Glutamatergic neuron (in vitro differentiated cells): ENCODE results near the gene BPHL. TPM values are rescaled to one million over a fixed set of nuclear protein-coding genes. Genes with fewer than 3 reads are reported as not detected.

Experiments used
- DNase-seq: peaks from one replicate; pipeline ENCODE4 v3.0.0; 2022
- H3K27ac Mint-ChIP-seq: one replicate; pipeline ENCODE4 v1.8.0; 2020; ENCODE audit warnings: mild to moderate bottlenecking, mixed read lengths, inconsistent platforms; ENCODE audit not compliant: unreplicated experiment
- H3K27me3 Mint-ChIP-seq: one replicate; pipeline ENCODE4 v1.8.0; 2020; ENCODE audit warnings: mild to moderate bottlenecking, moderate library complexity, mixed read lengths, inconsistent platforms; ENCODE audit not compliant: unreplicated experiment
- H3K36me3 Mint-ChIP-seq: one replicate; pipeline ENCODE4 v1.8.0; 2020; ENCODE audit warnings: mild to moderate bottlenecking, mixed read lengths, inconsistent platforms; ENCODE audit not compliant: unreplicated experiment
- H3K4me1 Mint-ChIP-seq: one replicate; pipeline ENCODE4 v1.8.0; 2020; ENCODE audit warnings: mild to moderate bottlenecking, low read depth, mixed read lengths, inconsistent platforms; ENCODE audit not compliant: unreplicated experiment
- H3K4me3 Mint-ChIP-seq: one replicate; pipeline ENCODE4 v1.8.0; 2020; ENCODE audit warnings: mild to moderate bottlenecking, mixed read lengths, inconsistent platforms; ENCODE audit not compliant: unreplicated experiment
- H3K9me3 Mint-ChIP-seq: one replicate; pipeline ENCODE4 v1.8.0; 2020; ENCODE audit warnings: mild to moderate bottlenecking, moderate library complexity, mixed read lengths, inconsistent platforms; ENCODE audit not compliant: unreplicated experiment
- total RNA-seq: library from RNA; stranded (reverse); fragmentation: NEBNext Ultra II Directional; extraction: Animal tissue kit (Norgen Biotek cat#: 25700); gene quantifications from one replicate; pipeline ENCODE4 v1.2.1, GENCODE V29; 2021; ENCODE audit not compliant: unreplicated experiment
- TF ChIP-seq, protein P1 (sequence below): fragments of 200-600 bp; sonication (generic); IDR thresholded peaks from one replicate; pipeline ENCODE4 v1.5.0; 2021; ENCODE audit not compliant: partially characterized antibody, unreplicated experiment

Gene BPHL
- total RNA-seq, 1 donor from 2014 or later = 72.1 TPM

DNA sequence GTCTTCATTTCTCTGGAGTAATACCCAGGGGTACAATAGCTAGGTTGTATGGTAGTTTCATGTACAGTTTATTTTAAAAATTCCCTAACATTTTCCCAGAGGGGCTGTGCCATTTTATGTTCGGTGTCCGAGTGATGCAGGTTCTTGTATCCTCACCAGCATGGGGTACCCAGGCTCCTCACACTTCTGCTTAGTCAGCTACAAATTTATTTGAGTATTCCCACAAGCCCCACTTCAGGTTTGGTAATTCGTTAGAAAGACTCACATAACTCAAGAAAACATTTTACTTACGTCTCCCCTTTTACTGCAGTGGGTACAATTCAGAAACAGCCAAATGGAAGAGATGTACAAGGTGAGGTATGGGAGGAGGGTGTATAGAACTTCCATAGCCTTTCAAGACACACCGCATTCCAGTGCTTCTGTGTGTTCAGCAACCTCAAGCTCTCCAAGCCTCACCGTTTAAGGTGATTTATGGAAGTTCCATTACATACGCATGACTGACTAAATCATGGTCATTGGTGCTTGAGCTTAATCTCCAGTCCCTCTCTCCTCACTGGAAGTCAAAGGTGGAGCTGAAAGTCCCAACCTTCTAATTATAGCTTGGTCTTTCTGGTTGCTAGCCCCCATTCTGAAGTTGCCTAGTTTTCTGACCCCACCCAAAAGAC lies 32.1 kb upstream of the BPHL start:
- H3K4me1 Mint-ChIP-seq = peaks cover 9% of the 10 kb centered on the region
- H3K9me3 Mint-ChIP-seq = peaks cover 7% of the 10 kb centered on the region
- H3K36me3 Mint-ChIP-seq = peaks cover 42% of the 10 kb centered on the region
- no peak overlapping the region for H3K27ac Mint-ChIP-seq
- no peak for DNase-seq
- no peak overlapping the region for H3K4me3 Mint-ChIP-seq
- peaks cover 7% of the 10 kb centered on the region for H3K27me3 Mint-ChIP-seq
- TF ChIP-seq, protein P1, sequence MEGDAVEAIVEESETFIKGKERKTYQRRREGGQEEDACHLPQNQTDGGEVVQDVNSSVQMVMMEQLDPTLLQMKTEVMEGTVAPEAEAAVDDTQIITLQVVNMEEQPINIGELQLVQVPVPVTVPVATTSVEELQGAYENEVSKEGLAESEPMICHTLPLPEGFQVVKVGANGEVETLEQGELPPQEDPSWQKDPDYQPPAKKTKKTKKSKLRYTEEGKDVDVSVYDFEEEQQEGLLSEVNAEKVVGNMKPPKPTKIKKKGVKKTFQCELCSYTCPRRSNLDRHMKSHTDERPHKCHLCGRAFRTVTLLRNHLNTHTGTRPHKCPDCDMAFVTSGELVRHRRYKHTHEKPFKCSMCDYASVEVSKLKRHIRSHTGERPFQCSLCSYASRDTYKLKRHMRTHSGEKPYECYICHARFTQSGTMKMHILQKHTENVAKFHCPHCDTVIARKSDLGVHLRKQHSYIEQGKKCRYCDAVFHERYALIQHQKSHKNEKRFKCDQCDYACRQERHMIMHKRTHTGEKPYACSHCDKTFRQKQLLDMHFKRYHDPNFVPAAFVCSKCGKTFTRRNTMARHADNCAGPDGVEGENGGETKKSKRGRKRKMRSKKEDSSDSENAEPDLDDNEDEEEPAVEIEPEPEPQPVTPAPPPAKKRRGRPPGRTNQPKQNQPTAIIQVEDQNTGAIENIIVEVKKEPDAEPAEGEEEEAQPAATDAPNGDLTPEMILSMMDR = no peak

DNA sequence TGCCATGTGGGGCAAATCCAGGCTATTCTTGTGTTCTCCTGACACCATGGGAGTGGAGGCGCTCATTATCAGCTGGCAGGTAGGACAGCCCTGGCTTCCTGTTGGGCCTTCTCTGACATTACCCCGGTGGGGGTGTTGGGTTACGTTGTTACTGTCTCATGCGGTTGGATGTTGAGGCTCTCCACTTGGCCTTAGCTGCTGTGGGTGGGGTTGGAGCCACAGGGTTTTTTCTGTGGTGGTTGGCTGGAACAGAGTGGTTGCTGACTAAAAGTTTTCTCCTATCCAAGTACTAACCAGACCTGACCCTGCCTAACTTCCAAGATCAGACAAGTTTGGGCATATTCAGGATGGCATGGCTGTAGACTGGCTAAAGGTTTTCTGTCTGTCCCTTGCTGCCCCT lies 30.1 kb upstream of the BPHL start:
- Mint-ChIP-seq H3K36me3 (peaks cover 32% of the 10 kb centered on the region), H3K4me3 (no peak overlapping the region), H3K27ac (no peak overlapping the region), H3K27me3 (peaks cover 7% of the 10 kb centered on the region), H3K9me3 (peaks cover 7% of the 10 kb centered on the region), H3K4me1 (peaks cover 9% of the 10 kb centered on the region)
- TF ChIP-seq, protein P1 = no peak
- DNase-seq = no peak

GRCh38 chr6:3088968-3089367 lies 29.5 kb upstream of the BPHL start:
- TF ChIP-seq, protein P1 = no peak
- Mint-ChIP-seq H3K4me3 (no peak overlapping the region), H3K27me3 (peaks cover 8% of the 10 kb centered on the region), H3K27ac (no peak overlapping the region), H3K9me3 (peaks cover 8% of the 10 kb centered on the region), H3K4me1 (peaks cover 9% of the 10 kb centered on the region), H3K36me3 (peaks cover 30% of the 10 kb centered on the region)
- DNase-seq = no peak

GRCh38 chr6:3090013-3090412 lies 28.5 kb upstream of the BPHL start:
- peaks cover 9% of the 10 kb centered on the region for H3K27me3 Mint-ChIP-seq
- H3K36me3 Mint-ChIP-seq = peaks cover 21% of the 10 kb centered on the region
- peak; percentile 22 for DNase-seq
- peak overlapping the region; percentile 5 for H3K27ac Mint-ChIP-seq
- TF ChIP-seq, protein P1 = no peak
- no peak overlapping the region for H3K4me3 Mint-ChIP-seq
- peaks cover 9% of the 10 kb centered on the region for H3K9me3 Mint-ChIP-seq
- peaks cover 9% of the 10 kb centered on the region for H3K4me1 Mint-ChIP-seq

- TF ChIP-seq, protein P1 = no peak
- Mint-ChIP-seq H3K4me3 (no peak overlapping the region), H3K27ac (no peak overlapping the region)
Measured at GRCh38 chr6:3094815-3095214, 23.7 kb upstream of the BPHL start.

More at GRCh38 chr6:3094815-3095214, 23.7 kb upstream of the BPHL start:
- Mint-ChIP-seq H3K36me3 (peaks cover 16% of the 10 kb centered on the region), H3K27me3 (peaks cover 7% of the 10 kb centered on the region), H3K4me1 (peaks cover 4% of the 10 kb centered on the region), H3K9me3 (peaks cover 7% of the 10 kb centered on the region)
- DNase-seq = no peak
